Peyer's patch (tissue), 4 donors: ENCODE measurements around the gene FGD5. TPM values are rescaled to one million over a fixed set of nuclear protein-coding genes. Genes with fewer than 3 reads are reported as not detected.
A peak's percentile ranks its signal among the peaks of the same experiment; 100 is the strongest.

Source experiments
- DNase-seq, 3 donors: peaks; one replicate each; pipeline ENCODE4 v3.0.0-alpha.2; 2017 to 2019
- H3K27ac ChIP-seq, 4 donors: fragments of 200-600 bp; sonication (generic); one replicate each; pipeline ENCODE4 v1.5.1; 2016 to 2019
- H3K27me3 ChIP-seq, 2 donors: fragments of 200-600 bp; sonication (generic); one replicate each; pipeline ENCODE4 v1.5.1; 2019
- H3K36me3 ChIP-seq, 3 donors: fragments of 200-600 bp; sonication (generic); one replicate each; pipeline ENCODE4 v1.5.1; 2016 to 2019
- H3K4me1 ChIP-seq, 4 donors: fragments of 200-600 bp; sonication (generic); one replicate each; pipeline ENCODE4 v1.5.1; 2016 to 2019
- H3K4me3 ChIP-seq, 4 donors: fragments of 200-600 bp; sonication (generic); 1 replicate in 3 of 4; 2 replicates in 1 of 4; pipeline ENCODE4 v1.5.1; 2016 to 2019; ENCODE audit warnings: mild to moderate bottlenecking in 1 of 4
- H3K9me3 ChIP-seq, 4 donors: fragments of 200-600 bp; sonication (generic); one replicate each; pipeline ENCODE4 v1.5.1; 2016 to 2019; ENCODE audit warnings: mild to moderate bottlenecking in 1 of 4
- CTCF ChIP-seq, 6 experiments: fragments of 450-650 bp in 4 of 6; fragments of 200-600 bp in 2 of 6; sonication (generic) in 1 of 6; IDR thresholded peaks; one replicate each; pipeline ENCODE4 v1.5.1; 2017 to 2019; ENCODE audit warnings: antibody characterized with exemption in 6 of 6, mild to moderate bottlenecking in 3 of 6, moderate library complexity in 1 of 6
- POLR2A ChIP-seq, 2 donors: fragments of 450-650 bp; IDR thresholded peaks; one replicate each; pipeline ENCODE4 v1.5.1; 2017; ENCODE audit warnings: antibody characterized with exemption in 2 of 2, mild to moderate bottlenecking in 2 of 2, moderate library complexity in 2 of 2
- total RNA-seq, 4 donors: library from RNA; depleted of rRNA; stranded (reverse); fragments of >200 nt; gene quantifications; one replicate each; pipeline ENCODE4 v1.1.0, GENCODE V29; 2016

The FGD5 gene
- total RNA-seq, 4 donors from 2014 or later = 8.6 to 65.2 (median 18.1) TPM

- no peaks in the 10 kb centered on the region for H3K4me1 ChIP-seq
- TF ChIP-seq POLR2A (IDR thresholded peaks at IDR 0.05) (no peak), CTCF (IDR thresholded peaks at IDR 0.05) (no peak)
- H3K27ac ChIP-seq = no peak overlapping the region
- H3K9me3 ChIP-seq = no peaks in the 10 kb centered on the region
- H3K4me3 ChIP-seq = no peak overlapping the region
- no peaks in the 10 kb centered on the region for H3K27me3 ChIP-seq
- DNase-seq = no peak
- no peaks in the 10 kb centered on the region for H3K36me3 ChIP-seq
Observed at GRCh38 chr3:14862303-14862660, 43.5 kb downstream of the FGD5 start.

- Histone ChIP-seq H3K4me3 (no peak overlapping the region), H3K27ac (no peak overlapping the region), H3K27me3 (no peaks in the 10 kb centered on the region), H3K9me3 (no peaks in the 10 kb centered on the region), H3K36me3 (no peaks in the 10 kb centered on the region), H3K4me1 (no peaks in the 10 kb centered on the region)
- DNase-seq = no peak
- TF ChIP-seq POLR2A (IDR thresholded peaks at IDR 0.05) = no peak
- no peak for TF ChIP-seq CTCF (IDR thresholded peaks at IDR 0.05)
Observed at GRCh38 chr3:14862661-14863230, 44.0 kb downstream of the FGD5 start.

- H3K9me3 ChIP-seq = no peaks in the 10 kb centered on the region
- no peak for DNase-seq
- H3K4me3 ChIP-seq = no peak overlapping the region
- no peak for TF ChIP-seq POLR2A (IDR thresholded peaks at IDR 0.05)
- peak in 1 of 6 experiments; percentile 27 for TF ChIP-seq CTCF (IDR thresholded peaks at IDR 0.05)
- no peaks in the 10 kb centered on the region for H3K36me3 ChIP-seq
- no peaks in the 10 kb centered on the region for H3K27me3 ChIP-seq
- H3K27ac ChIP-seq = no peak overlapping the region
- no peaks in the 10 kb centered on the region for H3K4me1 ChIP-seq
Observed at GRCh38 chr3:14863333-14864100, 44.8 kb downstream of the FGD5 start.

- Histone ChIP-seq H3K9me3 (no peaks in the 10 kb centered on the region), H3K4me3 (no peak overlapping the region), H3K27ac (no peak overlapping the region), H3K36me3 (no peaks in the 10 kb centered on the region), H3K27me3 (no peaks in the 10 kb centered on the region), H3K4me1 (no peaks in the 10 kb centered on the region)
- DNase-seq = no peak
- TF ChIP-seq POLR2A (IDR thresholded peaks at IDR 0.05) = no peak
- no peak for TF ChIP-seq CTCF (IDR thresholded peaks at IDR 0.05)
Observed at GRCh38 chr3:14864131-14864530, 45.4 kb downstream of the FGD5 start.

GRCh38 chr3:14866627-14867026, 47.9 kb downstream of the FGD5 start:
- no peak overlapping the region for H3K4me3 ChIP-seq
- no peaks in the 10 kb centered on the region for H3K9me3 ChIP-seq
- no peaks in the 10 kb centered on the region for H3K27me3 ChIP-seq
- H3K36me3 ChIP-seq = no peaks in the 10 kb centered on the region
- no peak for TF ChIP-seq POLR2A (IDR thresholded peaks at IDR 0.05)
- no peak for TF ChIP-seq CTCF (IDR thresholded peaks at IDR 0.05)
- no peak for DNase-seq
- no peak overlapping the region for H3K27ac ChIP-seq
- H3K4me1 ChIP-seq = peaks cover 0 to 3% (median 0%) of the 10 kb centered on the region in 4 donors
